Osteocyte (in vitro differentiated cells): ENCODE measurements around the gene PLCZ1. TPM values are rescaled to one million over a fixed set of nuclear protein-coding genes. Genes with fewer than 3 reads are reported as not detected.

Source experiments
- DNase-seq: peaks from one replicate; pipeline ENCODE4 v3.0.0; 2021; ENCODE audit warnings: mixed read lengths; ENCODE audit not compliant: unreplicated experiment; ENCODE audit errors: extremely low spot score
- H3K27ac Mint-ChIP-seq: one replicate; pipeline ENCODE4 v1.8.0; 2021; ENCODE audit warnings: mild to moderate bottlenecking, mixed read lengths; ENCODE audit not compliant: unreplicated experiment
- H3K27me3 Mint-ChIP-seq: one replicate; pipeline ENCODE4 v1.8.0; 2021; ENCODE audit warnings: mixed read lengths; ENCODE audit not compliant: unreplicated experiment
- H3K36me3 Mint-ChIP-seq: one replicate; pipeline ENCODE4 v1.8.0; 2021; ENCODE audit warnings: mixed read lengths; ENCODE audit not compliant: unreplicated experiment
- H3K4me1 Mint-ChIP-seq: one replicate; pipeline ENCODE4 v1.8.0; 2021; ENCODE audit warnings: mixed read lengths; ENCODE audit not compliant: unreplicated experiment
- H3K4me3 Mint-ChIP-seq: one replicate; pipeline ENCODE4 v1.8.0; 2021; ENCODE audit warnings: mild to moderate bottlenecking, moderate library complexity, mixed read lengths; ENCODE audit not compliant: unreplicated experiment
- H3K9me3 Mint-ChIP-seq: one replicate; pipeline ENCODE4 v1.8.0; 2021; ENCODE audit warnings: mixed read lengths; ENCODE audit not compliant: unreplicated experiment
- CTCF ChIP-seq: fragments of 200-600 bp; sonication (generic); IDR thresholded peaks from 2 replicates; pipeline ENCODE4 v1.5.0; 2021; ENCODE audit warnings: antibody characterized with exemption, mild to moderate bottlenecking, moderate library complexity
- total RNA-seq: library from RNA; stranded (reverse); gene quantifications from 2 replicates; pipeline ENCODE4 v1.2.1, GENCODE V29; 2021

PLCZ1 gene
- total RNA-seq, 1 donor from 2014 or later = not detected

GRCh38 chr12:18689771-18690170, 48.0 kb downstream of the PLCZ1 start:
- Mint-ChIP-seq H3K4me1 (peaks cover 6% of the 10 kb centered on the region), H3K4me3 (no peak overlapping the region), H3K9me3 (no peaks in the 10 kb centered on the region), H3K27ac (no peak overlapping the region), H3K36me3 (no peaks in the 10 kb centered on the region), H3K27me3 (no peaks in the 10 kb centered on the region)
- DNase-seq = no peak
- TF ChIP-seq CTCF = no peak

GRCh38 chr12:18684430-18684829, 53.4 kb downstream of the PLCZ1 start:
- no peak overlapping the region for H3K4me3 Mint-ChIP-seq
- no peaks in the 10 kb centered on the region for H3K9me3 Mint-ChIP-seq
- DNase-seq = no peak
- H3K36me3 Mint-ChIP-seq = no peaks in the 10 kb centered on the region
- no peak for TF ChIP-seq CTCF
- no peaks in the 10 kb centered on the region for H3K27me3 Mint-ChIP-seq
- H3K27ac Mint-ChIP-seq = no peak overlapping the region
- H3K4me1 Mint-ChIP-seq = peaks cover 3% of the 10 kb centered on the region

GRCh38 chr12:18683327-18684013, 54.3 kb downstream of the PLCZ1 start:
- DNase-seq = no peak
- Mint-ChIP-seq H3K27ac (peak overlapping the region; percentile 35), H3K27me3 (no peaks in the 10 kb centered on the region), H3K9me3 (no peaks in the 10 kb centered on the region), H3K36me3 (no peaks in the 10 kb centered on the region), H3K4me1 (peaks cover 3% of the 10 kb centered on the region), H3K4me3 (no peak overlapping the region)
- no peak for TF ChIP-seq CTCF

- H3K36me3 Mint-ChIP-seq = no peaks in the 10 kb centered on the region
- H3K4me1 Mint-ChIP-seq = peaks cover 3% of the 10 kb centered on the region
- no peaks in the 10 kb centered on the region for H3K27me3 Mint-ChIP-seq
- no peak overlapping the region for H3K27ac Mint-ChIP-seq
- H3K9me3 Mint-ChIP-seq = no peaks in the 10 kb centered on the region
- no peak overlapping the region for H3K4me3 Mint-ChIP-seq
- no peak for DNase-seq
- TF ChIP-seq CTCF = no peak
Measured at GRCh38 chr12:18681818-18682217, 56.0 kb downstream of the PLCZ1 start.

- Mint-ChIP-seq H3K4me3 (no peak overlapping the region), H3K27me3 (no peaks in the 10 kb centered on the region), H3K36me3 (no peaks in the 10 kb centered on the region), H3K27ac (no peak overlapping the region), H3K9me3 (peaks cover 3% of the 10 kb centered on the region), H3K4me1 (no peaks in the 10 kb centered on the region)
- no peak for DNase-seq
- TF ChIP-seq CTCF = no peak
Measured at GRCh38 chr12:18676996-18677588, 60.7 kb downstream of the PLCZ1 start.
